HG02571 (cell line): ENCODE measurements around the gene DOLK.

ENCODE experiments used
- ATAC-seq: cut with Tn5 transposase; IDR thresholded peaks from one replicate; pipeline ENCODE4 v1.9.1; 2021; ENCODE audit warnings: mild to moderate bottlenecking, moderate library complexity; ENCODE audit not compliant: unreplicated experiment

The DOLK gene

GRCh38 chr9:128936171-128936865, 11.1 kb downstream of the DOLK start:
- ATAC-seq: no peak

- no peak for ATAC-seq
Measured at GRCh38 chr9:128933731-128934130, 13.7 kb downstream of the DOLK start.

GRCh38 chr9:128929560-128929959, 17.8 kb downstream of the DOLK start:
- no peak for ATAC-seq

DNA sequence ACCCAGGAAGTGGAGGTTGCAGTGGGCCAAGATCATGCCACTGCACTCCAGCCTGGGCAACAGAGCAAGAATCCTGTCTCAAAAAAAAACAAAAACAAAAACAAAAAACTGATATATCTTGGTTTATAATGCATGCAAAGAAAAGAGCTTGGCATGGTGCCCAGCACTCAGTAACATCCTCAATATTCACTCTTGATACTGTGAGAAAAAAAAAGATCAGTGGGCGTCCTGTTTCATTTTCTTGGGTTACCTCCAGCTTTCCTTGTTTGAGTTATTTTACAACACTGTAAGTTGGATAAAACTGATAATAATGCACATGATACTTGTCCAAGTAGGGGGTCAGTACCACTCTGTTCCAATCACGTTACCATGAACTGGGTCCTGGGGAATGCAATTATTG, 18.8 kb downstream of the DOLK start:
- no peak for ATAC-seq

DNA sequence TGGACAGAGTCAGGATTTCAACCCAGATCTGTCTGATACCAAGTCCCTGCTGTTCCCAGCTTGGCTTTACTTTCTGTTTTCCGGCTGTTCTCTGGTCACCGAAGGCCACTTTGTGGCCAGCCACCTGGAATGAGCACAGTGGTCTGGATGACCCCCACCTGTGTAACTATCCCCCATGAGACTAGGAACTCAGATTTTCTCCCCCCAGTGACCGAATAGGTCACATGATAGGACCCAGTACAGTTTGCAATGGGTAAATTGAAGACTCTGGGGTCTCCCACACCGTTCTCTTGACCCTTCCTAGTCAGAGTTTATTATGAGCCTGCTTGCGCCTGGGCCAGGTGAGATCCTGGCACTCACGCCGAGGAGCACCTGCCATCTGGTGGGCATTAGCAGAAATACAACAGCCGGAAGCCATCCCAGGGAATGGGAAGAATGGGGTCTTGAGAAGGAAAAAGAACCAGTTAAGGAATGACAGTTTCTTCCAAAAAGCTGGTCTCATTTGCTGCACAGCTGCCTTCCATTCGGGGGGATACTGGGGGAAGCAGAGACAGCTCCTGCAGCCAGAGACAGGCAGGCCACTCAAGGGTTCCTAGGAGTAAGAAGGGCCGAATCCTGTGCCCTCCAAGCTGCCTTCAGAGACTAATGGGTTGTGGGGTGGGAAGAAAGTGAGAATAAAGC, 19.5 kb downstream of the DOLK start:
- no peak for ATAC-seq

DNA sequence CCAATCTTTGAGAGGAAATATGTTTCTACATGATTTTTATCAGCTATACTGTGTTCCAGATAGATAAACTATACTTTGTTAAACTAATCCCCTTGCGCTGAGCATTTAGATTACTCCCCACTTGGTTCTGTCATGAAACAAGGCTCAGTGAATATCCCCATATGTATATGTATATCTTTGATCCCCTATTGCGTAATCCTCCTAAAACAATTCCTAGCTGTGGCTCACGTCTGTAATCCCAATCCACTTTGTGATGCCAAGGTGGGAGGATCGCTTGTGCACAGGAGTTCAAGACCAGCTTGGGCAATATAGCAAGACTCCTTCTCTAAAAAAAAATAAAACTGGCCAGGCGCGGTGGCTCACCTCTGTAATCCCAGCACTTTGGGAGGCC, 23.9 kb downstream of the DOLK start:
- ATAC-seq: no peak

- ATAC-seq: no peak
Measured at GRCh38 chr9:128921881-128922763, 25.3 kb downstream of the DOLK start.

- ATAC-seq: no peak
Measured at GRCh38 chr9:128920381-128921058, 26.9 kb downstream of the DOLK start, which contains the start of gene PHYHD1. TSS of gene PHYHD1 (plus strand) at chr9:128920982. CDS start at chr9:128922324, 1,342 bp downstream.

GRCh38 chr9:128919402-128920089, 27.9 kb downstream of the DOLK start:
- no peak for ATAC-seq

GRCh38 chr9:128918921-128919320, 28.5 kb downstream of the DOLK start:
- ATAC-seq: no peak

DNA sequence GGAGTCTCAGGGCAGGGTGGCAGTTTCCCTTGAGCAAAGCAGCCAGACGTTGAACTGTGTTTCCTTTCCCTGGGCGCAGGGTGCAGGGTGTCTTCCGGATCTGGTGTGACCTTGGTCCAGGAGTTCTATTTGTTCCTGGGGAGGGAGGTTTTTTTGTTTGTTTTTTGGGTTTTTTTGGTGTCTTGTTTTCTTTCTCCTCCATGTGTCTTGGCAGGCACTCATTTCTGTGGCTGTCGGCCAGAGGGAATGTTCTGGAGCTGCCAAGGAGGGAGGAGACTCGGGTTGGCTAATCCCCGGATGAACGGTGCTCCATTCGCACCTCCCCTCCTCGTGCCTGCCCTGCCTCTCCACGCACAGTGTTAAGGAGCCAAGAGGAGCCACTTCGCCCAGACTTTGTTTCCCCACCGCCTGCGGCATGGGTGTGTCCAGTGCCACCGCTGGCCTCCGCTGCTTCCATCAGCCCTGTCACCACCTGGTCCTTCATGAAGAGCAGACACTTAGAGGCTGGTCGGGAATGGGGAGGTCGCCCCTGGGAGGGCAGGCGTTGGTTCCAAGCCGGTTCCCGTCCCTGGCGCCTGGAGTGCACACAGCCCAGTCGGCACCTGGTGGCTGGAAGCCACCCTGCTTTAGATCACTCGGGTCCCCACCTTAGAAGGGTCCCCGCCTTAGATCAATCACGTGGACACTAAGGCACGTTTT, 30.1 kb downstream of the DOLK start:
- no peak for ATAC-seq

DNA sequence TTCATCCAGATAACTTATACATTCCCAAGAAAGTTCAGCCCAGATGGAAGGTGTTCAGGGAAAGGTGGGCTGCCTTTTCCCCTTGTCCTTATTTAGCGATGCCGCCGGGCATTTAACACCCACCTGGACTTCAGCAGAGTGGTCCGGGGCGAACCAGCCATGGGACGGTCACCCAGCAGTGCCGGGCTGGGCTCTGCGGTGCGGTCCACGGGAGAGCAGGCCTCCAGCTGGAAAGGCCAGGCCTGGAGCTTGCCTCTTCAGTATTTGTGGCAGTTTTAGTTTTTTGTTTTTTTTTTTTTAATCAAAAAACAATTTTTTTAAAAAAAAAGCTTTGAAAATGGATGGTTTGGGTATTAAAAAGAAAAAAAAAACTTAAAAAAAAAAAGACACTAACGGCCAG, 30.7 kb downstream of the DOLK start:
- ATAC-seq: no peak

DNA sequence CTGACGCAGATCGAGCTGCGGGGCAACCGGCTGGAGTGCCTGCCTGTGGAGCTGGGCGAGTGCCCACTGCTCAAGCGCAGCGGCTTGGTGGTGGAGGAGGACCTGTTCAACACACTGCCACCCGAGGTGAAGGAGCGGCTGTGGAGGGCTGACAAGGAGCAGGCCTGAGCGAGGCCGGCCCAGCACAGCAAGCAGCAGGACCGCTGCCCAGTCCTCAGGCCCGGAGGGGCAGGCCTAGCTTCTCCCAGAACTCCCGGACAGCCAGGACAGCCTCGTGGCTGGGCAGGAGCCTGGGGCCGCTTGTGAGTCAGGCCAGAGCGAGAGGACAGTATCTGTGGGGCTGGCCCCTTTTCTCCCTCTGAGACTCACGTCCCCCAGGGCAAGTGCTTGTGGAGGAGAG, 31.2 kb downstream of the DOLK start:
- no peak for ATAC-seq

- ATAC-seq: no peak
Measured at GRCh38 chr9:128913995-128914772, 33.2 kb downstream of the DOLK start.

GRCh38 chr9:128913048-128913900, 34.1 kb downstream of the DOLK start:
- no peak for ATAC-seq

GRCh38 chr9:128912270-128912853, 35.0 kb downstream of the DOLK start:
- ATAC-seq: no peak

GRCh38 chr9:128911529-128912035, 35.8 kb downstream of the DOLK start:
- ATAC-seq: no peak

GRCh38 chr9:128910906-128911305, 36.5 kb downstream of the DOLK start:
- ATAC-seq: no peak
